Colonic mucosa (tissue), 4 donors: ENCODE results near the gene STIM1. TPM values are rescaled to one million over a fixed set of nuclear protein-coding genes. Genes with fewer than 3 reads are reported as not detected.

Source experiments
- DNase-seq: peaks from one replicate; pipeline ENCODE4 v3.0.0-alpha.2; 2020
- H3K27ac ChIP-seq: fragments of 200-600 bp; one replicate; pipeline ENCODE4 v1.8.0; 2021
- H3K27me3 ChIP-seq: fragments of 200-600 bp; one replicate; pipeline ENCODE4 v1.8.0; 2021
- H3K36me3 ChIP-seq: fragments of 200-600 bp; one replicate; pipeline ENCODE4 v1.8.0; 2021
- H3K4me1 ChIP-seq: fragments of 200-600 bp; one replicate; pipeline ENCODE4 v1.8.0; 2021; ENCODE audit warnings: mild to moderate bottlenecking
- H3K4me3 ChIP-seq: fragments of 200-600 bp; one replicate; pipeline ENCODE4 v1.8.0; 2021
- H3K9ac ChIP-seq, 2 donors: one replicate each; pipeline ENCODE4 v1.7.0; 2013; ENCODE audit warnings: control low read depth in 2 of 2, low read depth in 2 of 2, low read length in 2 of 2
- H3K9me3 ChIP-seq: fragments of 200-600 bp; one replicate; pipeline ENCODE4 v1.8.0; 2021
- CTCF ChIP-seq: fragments of 200-600 bp; IDR thresholded peaks from one replicate; pipeline ENCODE4 v1.8.0; 2022; ENCODE audit warnings: antibody characterized with exemption, mild to moderate bottlenecking
- intact Hi-C: fragments of 100-400 bp; cut with DNase I; formaldehyde crosslinking; loops from one replicate; pipeline ENCODE4 v1.14.1; 2022
- total RNA-seq, 2 donors: library from RNA; stranded (reverse); fragmentation: NEBNext Ultra II Directional in 1 of 2; extraction: Animal tissue kit (Norgen Biotek cat#: 25700) in 1 of 2; gene quantifications; one replicate each; pipeline ENCODE4 v1.2.1, GENCODE V29; 2021
- donor health status: healthy.
- donor health status: DM: no; HTN: no; CAD: no.
- donor health status: DM: no; HTN: no; CAD: no.

The STIM1 gene
- total RNA-seq, 2 donors from 2014 or later, result 39.1 to 56.8 TPM

GRCh38 chr11:4134806-4135205, 279.3 kb downstream of the STIM1 start:
- no peaks in the 10 kb centered on the region for H3K4me1 ChIP-seq
- no peak overlapping the region for H3K9ac ChIP-seq
- H3K27me3 ChIP-seq, result no peaks in the 10 kb centered on the region
- no peak for TF ChIP-seq CTCF
- no peak overlapping the region for H3K4me3 ChIP-seq
- DNase-seq, result no peak
- no peaks in the 10 kb centered on the region for H3K9me3 ChIP-seq
- intact Hi-C loops, result no loop called here
- no peak overlapping the region for H3K27ac ChIP-seq
- peaks cover 6% of the 10 kb centered on the region for H3K36me3 ChIP-seq

GRCh38 chr11:4138497-4138896, 283.0 kb downstream of the STIM1 start:
- DNase-seq, result no peak
- intact Hi-C loops, result no loop called here
- no peak overlapping the region for H3K9ac ChIP-seq
- no peaks in the 10 kb centered on the region for H3K27me3 ChIP-seq
- TF ChIP-seq CTCF, result no peak
- H3K27ac ChIP-seq, result no peak overlapping the region
- H3K36me3 ChIP-seq, result peaks cover 6% of the 10 kb centered on the region
- H3K9me3 ChIP-seq, result no peaks in the 10 kb centered on the region
- no peaks in the 10 kb centered on the region for H3K4me1 ChIP-seq
- H3K4me3 ChIP-seq, result no peak overlapping the region

GRCh38 chr11:4140067-4140636, 284.7 kb downstream of the STIM1 start:
- Histone ChIP-seq H3K36me3 (peaks cover 3% of the 10 kb centered on the region), H3K4me1 (no peaks in the 10 kb centered on the region), H3K9ac (no peak overlapping the region)

More at GRCh38 chr11:4140067-4140636, 284.7 kb downstream of the STIM1 start:
- Histone ChIP-seq H3K9me3 (no peaks in the 10 kb centered on the region), H3K27ac (no peak overlapping the region), H3K27me3 (no peaks in the 10 kb centered on the region), H3K4me3 (no peak overlapping the region)
- no peak for DNase-seq
- TF ChIP-seq CTCF, result no peak
- intact Hi-C loops, result no loop called here

Other genes starting within 250 kb of the STIM1 start
- not detected for gene ART5, start 213.7 kb upstream of the STIM1 start, total RNA-seq
- not detected for gene ART1, start 210.5 kb upstream of the STIM1 start, total RNA-seq
- 1 to 10 TPM; 1.4 to 2.4 TPM for gene CHRNA10, start 184.3 kb upstream of the STIM1 start, total RNA-seq
- 10 to 100 TPM; 59.2 to 76.7 TPM for gene NUP98, start 58.1 kb upstream of the STIM1 start, total RNA-seq
- 10 to 100 TPM; 21.6 to 29.6 TPM for gene PGAP2, start 47.1 kb upstream of the STIM1 start, total RNA-seq
- 10 to 100 TPM; 59.8 to 63.3 TPM for gene RHOG, start 14.7 kb upstream of the STIM1 start, total RNA-seq
- 100 to 1,000 TPM in 1 of 2 donors, 10 to 100 TPM in 1; 50.7 to 108 TPM for gene RRM1, start 239.1 kb downstream of the STIM1 start, total RNA-seq